Activated CD8-positive, alpha-beta memory T cell treated with anti-CD3 and anti-CD28 coated beads, Interleukin-2, amount 50 U/mL, for 24 hours (primary cell): ENCODE measurements around the gene FBXL4.

Experiments used
- DNase-seq: peaks from one replicate; pipeline ENCODE4 v3.0.0-alpha.2; 2020; ENCODE audit errors: extremely low read depth

FBXL4 gene

GRCh38 chr6:98824902-98825599, 122.7 kb downstream of the FBXL4 start:
- DNase-seq = no peak

DNA sequence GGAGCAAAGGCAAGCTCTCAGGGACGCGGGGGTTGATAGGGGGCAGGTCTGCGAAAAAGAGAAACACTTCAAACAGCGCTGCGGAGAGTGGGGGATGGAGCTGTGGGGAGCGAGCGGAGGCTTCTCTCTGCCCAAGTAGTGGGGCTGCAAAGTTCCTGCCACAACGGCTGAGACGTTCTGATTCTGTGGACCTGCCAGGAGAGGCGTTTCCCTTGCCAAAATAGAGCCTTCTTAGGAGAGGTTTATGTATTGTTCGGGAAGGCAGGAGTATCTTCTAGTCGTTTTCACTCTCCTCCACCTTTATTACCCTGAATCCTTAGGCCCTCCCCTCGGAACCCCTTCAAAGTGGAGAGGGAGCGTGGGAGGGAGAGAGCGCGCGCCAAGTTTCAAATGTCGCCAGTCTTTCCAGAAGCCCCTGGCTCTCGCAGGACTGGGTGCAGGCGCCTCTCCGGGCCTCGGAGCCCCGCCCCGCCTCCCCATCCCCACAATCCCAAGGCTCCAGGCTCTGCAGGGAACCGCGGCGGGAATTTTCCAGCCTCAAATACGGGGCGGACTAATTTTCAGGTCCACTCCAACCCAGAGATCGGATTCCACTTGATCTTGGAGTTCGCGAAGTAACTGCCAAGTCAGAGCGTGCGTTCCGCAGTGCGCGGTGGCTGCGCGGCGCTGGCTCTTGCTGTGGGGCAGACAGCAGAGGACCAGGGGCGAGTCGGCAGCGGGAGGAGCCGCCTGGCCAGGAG, 123.4 kb downstream of the FBXL4 start:
- DNase-seq = no peak

- no peak for DNase-seq
Measured at GRCh38 chr6:98823428-98824161, 124.2 kb downstream of the FBXL4 start.

- DNase-seq = no peak
Measured at GRCh38 chr6:98821756-98822405, 125.9 kb downstream of the FBXL4 start.
